GM23248 (cell line): ENCODE data around the gene RELB. TPM values are rescaled to one million over a fixed set of nuclear protein-coding genes. Genes with fewer than 3 reads are reported as not detected.

Experiments
- DNase-seq: peaks from one replicate; pipeline ENCODE4 v3.0.0-alpha.2; 2015
- H2AFZ ChIP-seq: fragments of 200-600 bp; sonication (generic); 2 replicates; pipeline ENCODE4 v1.6.1; 2016; ENCODE audit warnings: antibody characterized with exemption
- H3F3A ChIP-seq: fragments of 200-600 bp; sonication (generic); 2 replicates; pipeline ENCODE4 v1.6.1; 2016; ENCODE audit warnings: mild to moderate bottlenecking, antibody characterized with exemption, mixed run types; ENCODE audit not compliant: insufficient read depth
- H3K27ac ChIP-seq: fragments of 200-600 bp; sonication (generic); 2 replicates; pipeline ENCODE4 v1.5.1; 2016; ENCODE audit warnings: mild to moderate bottlenecking
- H3K27me3 ChIP-seq: fragments of 200-600 bp; sonication (generic); replicated peaks from 2 replicates; pipeline ENCODE4 v1.6.1; 2016; ENCODE audit warnings: mild to moderate bottlenecking; ENCODE audit not compliant: insufficient read depth
- H3K36me3 ChIP-seq: fragments of 200-600 bp; sonication (generic); 2 replicates; pipeline ENCODE4 v1.6.1; 2016; ENCODE audit warnings: low read depth, mild to moderate bottlenecking
- H3K4me1 ChIP-seq: fragments of 200-600 bp; sonication (generic); 2 replicates; pipeline ENCODE4 v1.6.1; 2016; ENCODE audit warnings: mild to moderate bottlenecking; ENCODE audit not compliant: insufficient read depth
- H3K4me2 ChIP-seq: fragments of 200-600 bp; sonication (generic); one replicate; pipeline ENCODE4 v1.6.1; 2016; ENCODE audit warnings: mild to moderate bottlenecking; ENCODE audit not compliant: unreplicated experiment
- H3K4me3 ChIP-seq: fragments of 200-600 bp; sonication (generic); 2 replicates; pipeline ENCODE4 v1.5.1; 2016; ENCODE audit warnings: mild to moderate bottlenecking
- H3K79me2 ChIP-seq: fragments of 200-600 bp; sonication (generic); 2 replicates; pipeline ENCODE4 v1.6.1; 2016; ENCODE audit warnings: mild to moderate bottlenecking; ENCODE audit not compliant: insufficient read depth
- H3K9ac ChIP-seq: fragments of 200-600 bp; sonication (generic); 2 replicates; pipeline ENCODE4 v1.6.1; 2016; ENCODE audit warnings: mild to moderate bottlenecking
- H3K9me2 ChIP-seq: fragments of 200-600 bp; sonication (generic); 2 replicates; pipeline ENCODE4 v1.6.1; 2016; ENCODE audit warnings: mixed run types, mild to moderate bottlenecking, moderate library complexity; ENCODE audit not compliant: insufficient read depth
- H3K9me3 ChIP-seq: fragments of 200-600 bp; sonication (generic); one replicate; pipeline ENCODE4 v1.6.1; 2017; ENCODE audit warnings: low read depth
- H4K20me1 ChIP-seq: fragments of 200-600 bp; sonication (generic); 2 replicates; pipeline ENCODE4 v1.6.0; 2016; ENCODE audit not compliant: insufficient read depth
- EZH2 ChIP-seq: fragments of 200-600 bp; sonication (generic); IDR thresholded peaks from 2 replicates; pipeline ENCODE4 v1.6.1; 2018; ENCODE audit warnings: antibody characterized with exemption, mild to moderate bottlenecking; ENCODE audit not compliant: insufficient read depth, poor library complexity, severe bottlenecking
- EZH2phosphoT487 ChIP-seq: fragments of 200-600 bp; sonication (generic); IDR thresholded peaks from 2 replicates; pipeline ENCODE4 v1.6.1; 2018; ENCODE audit warnings: antibody characterized with exemption, moderate library complexity, mild to moderate bottlenecking, low read depth; ENCODE audit not compliant: insufficient read depth
- WGBS, 2 experiments: methylation state at CpG; one replicate each; pipeline ENCODE4 v1.1.6; 2015 to 2017; ENCODE audit warnings: low lambda C conversion rate in 2 of 2, low coverage in 1 of 2; ENCODE audit errors: missing lambda C conversion rate in 2 of 2; 5-methylcytosine and 5-hydroxymethylcytosine counted together
- in situ Hi-C: fragments of 300-500 bp; cut with MboI; formaldehyde crosslinking; loops from 2 replicates; pipeline ENCODE4 v1.15.0; 2020
- polyA plus RNA-seq: library from polyadenylated mRNA; unstranded; fragments of >200 nt; fragmentation: Nextera tagmentation; extraction: Ambion mirVana; gene quantifications from 2 replicates; pipeline ENCODE4 v1.2.1, GENCODE V29; 2016
- total RNA-seq: library from RNA; depleted of rRNA; stranded (reverse); fragments of >200 nt; shearing (Covaris generic); gene quantifications from 2 replicates; pipeline ENCODE4 v1.2.3, GENCODE V29; 2014

The RELB gene
- total and polyA plus RNA-seq, 2 experiments from 2014 or later: 10.0 to 12.5 TPM

DNA sequence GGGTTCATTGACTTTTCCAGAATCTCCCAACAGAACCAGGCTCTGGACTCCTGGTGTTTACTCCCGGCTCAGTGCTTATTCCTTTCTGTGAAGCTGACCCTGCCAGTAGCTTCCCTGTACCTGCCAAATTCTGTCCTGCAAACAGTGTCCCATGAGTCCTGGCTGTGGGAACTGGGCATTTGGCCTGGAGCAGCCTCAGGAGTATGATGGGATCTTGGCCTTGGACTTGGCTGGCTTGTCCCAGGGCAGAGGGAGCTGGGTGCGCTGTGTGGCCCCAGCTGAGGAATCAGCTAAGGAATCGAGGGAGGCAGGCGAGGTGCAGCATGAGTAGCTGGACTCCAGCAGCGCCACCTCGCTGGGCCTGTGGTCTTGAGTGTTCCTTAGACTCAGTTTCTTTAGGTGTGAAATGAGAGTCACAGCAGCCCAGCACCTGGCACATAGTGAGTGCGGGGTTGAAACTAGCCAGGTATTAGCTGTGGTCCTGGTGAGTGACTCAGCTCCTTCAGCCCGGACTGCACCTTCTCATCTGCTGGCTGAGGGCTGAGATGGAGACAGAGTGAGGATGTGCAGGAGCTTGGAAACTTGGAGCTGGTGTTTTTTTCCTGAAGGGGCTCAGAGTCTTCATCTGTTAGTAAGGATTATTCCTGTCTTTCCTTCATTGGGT is 47.9 kb downstream of the RELB start:
- Histone ChIP-seq H3K27ac (no peak overlapping the region), H3K4me3 (no peak overlapping the region), H4K20me1 (peaks cover 9% of the 10 kb centered on the region; the same call in 1 of the 2 replicates), H3K4me1 (no peaks in the 10 kb centered on the region), H3K9me2 (no peaks in the 10 kb centered on the region), H3K36me3 (no peaks in the 10 kb centered on the region; the same call in 1 of the 2 replicates), H3K4me2 (no peak overlapping the region), H3K9me3 (no peaks in the 10 kb centered on the region), H3K9ac (no peak overlapping the region), H3F3A (no peaks in the 10 kb centered on the region), H2AFZ (no peak overlapping the region), H3K27me3 (no peaks in the 10 kb centered on the region), H3K79me2 (peaks cover 100% of the 10 kb centered on the region)
- WGBS, 2 experiments: 84 to 86% methylated on average over 8 of the region's 8 CpGs
- in situ Hi-C loops: no loop called here
- no peak for DNase-seq
- TF ChIP-seq EZH2phosphoT487: no peak
- no peak for TF ChIP-seq EZH2

DNA sequence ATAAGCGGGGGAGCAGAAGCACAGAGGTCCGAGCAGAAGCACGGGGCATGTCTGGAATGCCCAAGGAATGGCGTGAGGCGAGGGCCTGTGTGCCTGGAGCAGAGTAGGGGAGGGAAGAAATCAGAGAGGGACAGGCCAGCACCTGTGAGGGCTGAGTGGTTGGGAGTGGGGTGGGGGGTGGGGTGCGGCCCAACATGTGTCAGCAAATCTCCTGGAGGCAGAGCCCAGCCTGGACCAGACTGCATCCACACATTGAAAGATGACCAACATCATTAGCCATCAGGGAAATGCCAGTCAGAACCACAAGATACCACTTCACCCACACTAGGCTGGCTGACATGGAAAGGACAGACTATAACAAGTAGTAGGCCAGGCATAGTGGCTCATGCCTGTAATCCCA is 48.8 kb downstream of the RELB start:
- H3K79me2 ChIP-seq: peaks cover 100% of the 10 kb centered on the region
- H3K36me3 ChIP-seq: no peaks in the 10 kb centered on the region; the same call in 1 of the 2 replicates
- no peaks in the 10 kb centered on the region for H3K27me3 ChIP-seq
- peak; percentile 12 for DNase-seq
- H3K4me3 ChIP-seq: no peak overlapping the region
- H4K20me1 ChIP-seq: peaks cover 9% of the 10 kb centered on the region; the same call in 1 of the 2 replicates
- no peaks in the 10 kb centered on the region for H3F3A ChIP-seq
- no peaks in the 10 kb centered on the region for H3K9me3 ChIP-seq
- WGBS, 2 experiments: 86 to 87% methylated on average over 6 of the region's 6 CpGs
- no peak overlapping the region for H3K27ac ChIP-seq
- TF ChIP-seq EZH2phosphoT487 (no peak), EZH2 (no peak)
- no peak overlapping the region for H3K4me2 ChIP-seq
- no peak overlapping the region for H3K9ac ChIP-seq
- in situ Hi-C loops: no loop called here
- H2AFZ ChIP-seq: no peak overlapping the region
- no peaks in the 10 kb centered on the region for H3K4me1 ChIP-seq
- H3K9me2 ChIP-seq: no peaks in the 10 kb centered on the region

DNA sequence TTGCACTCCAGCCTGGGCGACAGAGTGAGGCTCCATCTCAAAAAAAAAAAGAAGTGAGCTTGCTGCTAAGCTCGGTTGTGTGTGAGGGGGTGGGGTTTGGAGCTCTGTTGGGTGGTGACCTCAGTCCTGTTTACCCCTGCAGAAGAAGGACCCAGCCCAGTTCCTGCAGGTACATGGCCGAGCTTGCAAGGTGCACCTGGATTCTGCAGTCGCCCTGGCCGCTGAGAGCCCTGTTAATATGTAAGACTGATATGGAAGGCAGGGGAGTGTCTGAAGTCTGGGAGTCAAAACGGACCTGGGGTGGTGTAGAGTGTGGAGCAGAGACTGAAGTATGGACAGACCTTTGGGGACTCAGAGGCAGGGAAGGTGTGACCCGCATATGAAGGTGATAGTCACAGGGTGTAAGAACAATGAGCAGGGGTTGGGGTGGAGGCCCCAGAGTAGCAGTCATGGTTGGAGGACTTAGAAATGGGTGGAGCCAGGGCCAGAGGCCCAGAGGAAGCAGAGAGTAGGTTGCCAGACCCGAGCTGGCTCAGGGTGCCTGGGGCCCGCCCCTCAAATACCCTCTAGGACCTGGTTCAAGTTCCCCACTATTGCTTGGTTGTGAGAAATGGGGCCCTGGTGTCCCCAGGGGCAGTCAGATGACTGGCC is 50.8 kb downstream of the RELB start:
- Histone ChIP-seq H3K9ac (no peak overlapping the region), H3K4me3 (no peak overlapping the region), H2AFZ (no peak overlapping the region), H3K36me3 (no peaks in the 10 kb centered on the region; the same call in 1 of the 2 replicates), H3F3A (no peaks in the 10 kb centered on the region), H3K4me1 (no peaks in the 10 kb centered on the region), H3K27me3 (no peaks in the 10 kb centered on the region), H3K4me2 (no peak overlapping the region), H3K27ac (no peak overlapping the region), H3K9me2 (no peaks in the 10 kb centered on the region), H4K20me1 (peaks cover 6% of the 10 kb centered on the region; the same call in 1 of the 2 replicates), H3K79me2 (peaks cover 88% of the 10 kb centered on the region), H3K9me3 (no peaks in the 10 kb centered on the region)
- TF ChIP-seq EZH2 (no peak), EZH2phosphoT487 (no peak)
- DNase-seq: no peak
- WGBS, 2 experiments: 70 to 72% methylated on average over 9 of the region's 9 CpGs
- in situ Hi-C loops: no loop called here

DNA sequence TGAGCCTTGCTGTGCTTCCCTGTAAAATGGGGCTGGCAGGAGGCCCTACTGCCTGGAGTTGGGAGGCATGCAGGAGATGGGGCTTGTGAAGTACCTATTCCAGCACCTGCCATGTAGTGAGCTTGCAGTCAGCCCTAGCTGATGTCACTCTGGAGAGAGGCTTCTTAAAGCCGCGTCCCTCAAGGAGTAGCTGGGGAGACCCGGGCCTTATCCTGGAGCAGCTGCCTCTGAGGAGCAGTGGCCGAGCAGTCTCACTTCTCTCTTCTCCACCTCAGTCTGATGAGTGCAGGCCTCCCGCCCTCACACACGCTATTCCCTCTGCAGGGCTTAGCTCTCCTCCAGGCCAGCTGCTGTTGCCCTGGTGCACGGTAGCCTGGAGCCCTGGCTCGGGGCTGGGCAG is 55.6 kb downstream of the RELB start:
- no peaks in the 10 kb centered on the region for H3K9me2 ChIP-seq
- peaks cover 16% of the 10 kb centered on the region; the same call in 1 of the 2 replicates for H3K36me3 ChIP-seq
- H2AFZ ChIP-seq: no peak overlapping the region
- H3K27me3 ChIP-seq: no peaks in the 10 kb centered on the region
- no peaks in the 10 kb centered on the region for H4K20me1 ChIP-seq
- in situ Hi-C loops: no loop called here
- no peak overlapping the region for H3K9ac ChIP-seq
- no peak overlapping the region for H3K4me2 ChIP-seq
- H3F3A ChIP-seq: no peaks in the 10 kb centered on the region
- 86 to 88% methylated on average over 8 of the region's 8 CpGs for WGBS, 2 experiments
- TF ChIP-seq EZH2phosphoT487: no peak
- TF ChIP-seq EZH2: no peak
- no peak overlapping the region for H3K4me3 ChIP-seq
- no peaks in the 10 kb centered on the region for H3K4me1 ChIP-seq
- H3K9me3 ChIP-seq: no peaks in the 10 kb centered on the region
- H3K27ac ChIP-seq: no peak overlapping the region
- no peak for DNase-seq
- H3K79me2 ChIP-seq: peaks cover 43% of the 10 kb centered on the region
